Left ventricle myocardium inferior (tissue), 1 donor: ENCODE data around the gene AATK. TPM values are rescaled to one million over a fixed set of nuclear protein-coding genes. Genes with fewer than 3 reads are reported as not detected.

ENCODE experiments used
- DNase-seq: peaks from one replicate; pipeline ENCODE4 v3.0.0-alpha.2; 2020
- H3K27ac ChIP-seq: fragments of 200-600 bp; replicated peaks from 2 replicates; pipeline ENCODE4 v1.8.0; 2021
- H3K27me3 ChIP-seq: fragments of 200-600 bp; 2 replicates; pipeline ENCODE4 v1.8.0; 2021; ENCODE audit warnings: low read depth
- H3K36me3 ChIP-seq: fragments of 200-600 bp; 2 replicates; pipeline ENCODE4 v1.8.0; 2021
- H3K4me1 ChIP-seq: fragments of 200-600 bp; 2 replicates; pipeline ENCODE4 v1.8.0; 2021
- H3K4me3 ChIP-seq: fragments of 200-600 bp; 2 replicates; pipeline ENCODE4 v1.8.0; 2021; ENCODE audit warnings: mild to moderate bottlenecking, moderate library complexity
- H3K9me3 ChIP-seq: fragments of 200-600 bp; replicated peaks from 2 replicates; pipeline ENCODE4 v1.8.0; 2021
- CTCF ChIP-seq: fragments of 200-600 bp; IDR thresholded peaks from 2 replicates; pipeline ENCODE4 v1.8.0; 2021; ENCODE audit warnings: antibody characterized with exemption, mild to moderate bottlenecking, borderline replicate concordance
- intact Hi-C: fragments of 100-400 bp; cut with micrococcal nuclease; formaldehyde crosslinking; loops from one replicate; pipeline ENCODE4 v1.11.0; 2022
- total RNA-seq: library from RNA; stranded (reverse); fragmentation: NEBNext Ultra II Directional; extraction: Animal tissue kit (Norgen Biotek cat#: 25700); gene quantifications from one replicate; pipeline ENCODE4 v1.2.1, GENCODE V29; 2021
- donor health status: DM: no; HTN: yes; CAD: no; lungs with severe emphysema.

AATK gene
- total RNA-seq, 1 donor from 2014 or later = 2.3 TPM

GRCh38 chr17:81163051-81163695, 2.8 kb downstream of the AATK start:
- intact Hi-C loops = no loop called here
- Histone ChIP-seq H3K4me3 (no peak overlapping the region), H3K27ac (no peak overlapping the region), H3K9me3 (no peaks in the 10 kb centered on the region), H3K4me1 (peaks cover 32% of the 10 kb centered on the region), H3K36me3 (no peaks in the 10 kb centered on the region), H3K27me3 (peaks cover 31% of the 10 kb centered on the region)
- TF ChIP-seq CTCF = no peak
- no peak for DNase-seq

GRCh38 chr17:81162491-81162890, 3.5 kb downstream of the AATK start:
- TF ChIP-seq CTCF = no peak
- H3K36me3 ChIP-seq = no peaks in the 10 kb centered on the region
- peaks cover 32% of the 10 kb centered on the region for H3K4me1 ChIP-seq
- intact Hi-C loops = no loop called here
- DNase-seq = no peak
- H3K27me3 ChIP-seq = peaks cover 29% of the 10 kb centered on the region
- H3K4me3 ChIP-seq = no peak overlapping the region
- H3K9me3 ChIP-seq = no peaks in the 10 kb centered on the region
- H3K27ac ChIP-seq = no peak overlapping the region

GRCh38 chr17:81161972-81162371, 4.0 kb downstream of the AATK start:
- Histone ChIP-seq H3K4me3 (no peak overlapping the region), H3K27me3 (peaks cover 24% of the 10 kb centered on the region), H3K36me3 (no peaks in the 10 kb centered on the region), H3K9me3 (no peaks in the 10 kb centered on the region), H3K4me1 (peaks cover 32% of the 10 kb centered on the region), H3K27ac (no peak overlapping the region)
- no peak for TF ChIP-seq CTCF
- intact Hi-C loops = no loop called here
- DNase-seq = no peak

- no peaks in the 10 kb centered on the region for H3K36me3 ChIP-seq
- no peak overlapping the region for H3K4me3 ChIP-seq
- H3K4me1 ChIP-seq = peaks cover 30% of the 10 kb centered on the region
- H3K27ac ChIP-seq = no peak overlapping the region
- H3K9me3 ChIP-seq = no peaks in the 10 kb centered on the region
- H3K27me3 ChIP-seq = peaks cover 19% of the 10 kb centered on the region
- no peak for TF ChIP-seq CTCF
- DNase-seq = no peak
- intact Hi-C loops = no loop called here
Observed at GRCh38 chr17:81161536-81161935, 4.5 kb downstream of the AATK start.

- TF ChIP-seq CTCF = no peak
- no peaks in the 10 kb centered on the region for H3K9me3 ChIP-seq
- H3K36me3 ChIP-seq = no peaks in the 10 kb centered on the region
- no peak for DNase-seq
- intact Hi-C loops = no loop called here
- peak overlapping the region; percentile 64 for H3K4me3 ChIP-seq
- H3K27ac ChIP-seq = peak overlapping the region; percentile 69
- H3K4me1 ChIP-seq = peaks cover 28% of the 10 kb centered on the region
- peaks cover 17% of the 10 kb centered on the region for H3K27me3 ChIP-seq
Observed at GRCh38 chr17:81160747-81161453, 5.1 kb downstream of the AATK start.
